HL-60 (cell line): ENCODE data around the gene CLDN3.

Source experiments
- CTCF ChIP-seq: IDR thresholded peaks from one replicate; pipeline ENCODE4 v1.5.1; 2011; ENCODE audit warnings: low read length, control low read depth, inconsistent platforms; ENCODE audit not compliant: insufficient read depth
- GABPA ChIP-seq: IDR thresholded peaks from 2 replicates; pipeline ENCODE4 v1.6.1; 2012; ENCODE audit warnings: low read depth
- POLR2AphosphoS5 ChIP-seq: IDR thresholded peaks from 2 replicates; pipeline ENCODE4 v1.6.1; 2012; ENCODE audit warnings: low read depth
- REST ChIP-seq: IDR thresholded peaks from 2 replicates; pipeline ENCODE4 v1.6.1; 2012; ENCODE audit warnings: low read depth; ENCODE audit not compliant: insufficient replicate concordance
- SPI1 ChIP-seq: IDR thresholded peaks from 2 replicates; pipeline ENCODE4 v1.6.1; 2012; ENCODE audit warnings: low read depth, mild to moderate bottlenecking, borderline replicate concordance

GRCh38 chr7:73739387-73739767, 30.7 kb downstream of the CLDN3 start:
- TF ChIP-seq CTCF: no peak
- no peak for TF ChIP-seq POLR2AphosphoS5
- no peak for TF ChIP-seq GABPA
- TF ChIP-seq SPI1: no peak
- no peak for TF ChIP-seq REST
